ENCODE measurements around the gene NDST1. TPM values are rescaled to one million over a fixed set of nuclear protein-coding genes. Genes with fewer than 3 reads are reported as not detected.

NDST1 gene
- total and polyA plus RNA-seq, 8 donors, result 52.2 to 100 (median 71.3) TPM

- intact Hi-C loops (cut with DNase I), result no loop called here
- Histone ChIP-seq H3K27ac (peak overlapping the region; percentile 29 to 73), H3K9me3 (no peaks in the 10 kb centered on the region), H3K4me3 (no peak overlapping the region), H3K36me3 (peaks cover 0 to 10% of the 10 kb centered on the region in 2 donors), H3K4me1 (peaks cover 30 to 77% of the 10 kb centered on the region in 2 donors), H3K27me3 (no peaks in the 10 kb centered on the region)
- no peak for TF ChIP-seq CTCF (IDR thresholded peaks at IDR 0.05)
- no peak for ATAC-seq
- no peak for DNase-seq
Measured at GRCh38 chr5:150496534-150496933, 11.4 kb upstream of the NDST1 start.

- peaks cover 0 to 10% of the 10 kb centered on the region in 2 donors for H3K36me3 ChIP-seq
- H3K4me3 ChIP-seq, result no peak overlapping the region
- H3K27me3 ChIP-seq, result no peaks in the 10 kb centered on the region
- peak overlapping the region; percentile 73 for H3K27ac ChIP-seq
- ATAC-seq, result peak; percentile 84
- peaks cover 29 to 77% of the 10 kb centered on the region in 2 donors for H3K4me1 ChIP-seq
- H3K9me3 ChIP-seq, result no peaks in the 10 kb centered on the region
- no peak for DNase-seq
- no peak for TF ChIP-seq CTCF (IDR thresholded peaks at IDR 0.05)
- intact Hi-C loops (cut with DNase I), result no loop called here
Measured at GRCh38 chr5:150497274-150497988, 10.5 kb upstream of the NDST1 start.

- Histone ChIP-seq H3K9me3 (no peaks in the 10 kb centered on the region), H3K36me3 (peaks cover 0 to 10% of the 10 kb centered on the region in 2 donors), H3K27ac (peak overlapping the region; percentile 73), H3K4me1 (peaks cover 29 to 77% of the 10 kb centered on the region in 2 donors), H3K4me3 (no peak overlapping the region), H3K27me3 (no peaks in the 10 kb centered on the region)
- DNase-seq (no peak), ATAC-seq (no peak)
- TF ChIP-seq CTCF (IDR thresholded peaks at IDR 0.05), result no peak
- intact Hi-C loops (cut with DNase I), result no loop called here
Measured at GRCh38 chr5:150497989-150498317, 10.0 kb upstream of the NDST1 start.

- Histone ChIP-seq H3K4me3 (no peak overlapping the region), H3K9me3 (no peaks in the 10 kb centered on the region), H3K27ac (peak overlapping the region; percentile 73), H3K4me1 (peaks cover 31 to 78% of the 10 kb centered on the region in 2 donors), H3K36me3 (peaks cover 0 to 10% of the 10 kb centered on the region in 2 donors), H3K27me3 (no peaks in the 10 kb centered on the region)
- intact Hi-C loops (cut with DNase I), result no loop called here
- ATAC-seq (no peak), DNase-seq (no peak)
- no peak for TF ChIP-seq CTCF (IDR thresholded peaks at IDR 0.05)
Measured at GRCh38 chr5:150498501-150498900, 9.4 kb upstream of the NDST1 start.

- intact Hi-C loops (cut with DNase I), result no loop called here
- no peak for TF ChIP-seq CTCF (IDR thresholded peaks at IDR 0.05)
- no peak overlapping the region for H3K4me3 ChIP-seq
- H3K27ac ChIP-seq, result peak overlapping the region in 1 of 2 donors; percentile 73
- no peak for DNase-seq
- no peaks in the 10 kb centered on the region for H3K27me3 ChIP-seq
- no peak for ATAC-seq
- peaks cover 0 to 10% of the 10 kb centered on the region in 2 donors for H3K36me3 ChIP-seq
- H3K9me3 ChIP-seq, result no peaks in the 10 kb centered on the region
- H3K4me1 ChIP-seq, result peaks cover 36 to 83% of the 10 kb centered on the region in 2 donors
Measured at GRCh38 chr5:150498971-150499370, 9.0 kb upstream of the NDST1 start.
